ENCODE measurements around the gene RRN3.
"Not testable (repeated sequence)": the region's sequence is repeated elsewhere in the genome, so short reads cannot be mapped to it uniquely, and the experiment has no call there.

DNA sequence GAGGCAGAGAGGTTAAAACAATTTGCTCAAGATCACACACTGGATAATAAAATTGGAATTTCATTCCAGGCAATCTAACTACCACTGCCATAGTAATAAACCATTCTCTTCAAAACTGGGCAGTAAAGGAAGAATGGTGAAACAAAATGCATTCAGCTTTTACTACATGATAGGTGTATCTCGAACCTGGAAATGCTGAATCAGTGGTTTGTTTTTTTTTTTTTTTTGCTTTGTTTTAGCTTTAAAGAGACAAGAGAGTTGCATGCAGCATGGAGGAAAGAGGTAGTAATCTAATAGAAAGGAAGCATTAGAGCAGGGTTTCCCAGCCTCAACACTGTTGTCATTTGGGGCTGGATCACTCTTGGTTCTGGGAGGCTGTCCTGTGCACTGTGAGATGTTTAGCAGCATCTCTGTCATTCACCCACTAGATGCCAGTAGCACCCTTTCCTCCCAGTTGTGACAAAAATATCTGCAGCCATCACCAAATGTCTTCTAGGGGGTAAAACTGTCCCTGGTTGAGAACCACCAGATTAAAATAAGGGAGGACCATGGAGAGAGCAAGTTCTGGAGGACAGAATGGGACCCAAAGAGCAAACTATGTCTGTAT lies 3.3 kb downstream of the RRN3 start:
- not testable (repeated sequence) for TF ChIP-seq CTCF (IDR thresholded peaks at IDR 0.05); POLR2AphosphoS5 (IDR thresholded peaks at IDR 0.05); EP300 (IDR thresholded peaks at IDR 0.05; ENCODE audit: low read depth); POLR2A (IDR thresholded peaks at IDR 0.05)
